Stimulated activated CD4-positive, alpha-beta T cell treated with anti-CD3 and anti-CD28 coated beads, Interleukin-4, amount 100 ng/mL, for 24 hours (primary cell): Measurements from ENCODE around the gene ZNF428.
A peak's percentile ranks its signal among the peaks of the same experiment; 100 is the strongest.
"Not testable (repeated sequence)": the region's sequence is repeated elsewhere in the genome, so short reads cannot be mapped to it uniquely, and the experiment has no call there.

Source experiments
- DNase-seq: peaks from one replicate; pipeline ENCODE4 v3.0.0-alpha.2; 2020

The ZNF428 gene

GRCh38 chr19:43591904-43592772, 27.3 kb downstream of the ZNF428 start:
- DNase-seq, result no peak

- DNase-seq, result no peak
Measured at GRCh38 chr19:43589678-43590077, 29.8 kb downstream of the ZNF428 start.

- no peak for DNase-seq
Measured at GRCh38 chr19:43589277-43589676, 30.2 kb downstream of the ZNF428 start.

GRCh38 chr19:43587029-43587428, 32.4 kb downstream of the ZNF428 start:
- DNase-seq, result not testable (repeated sequence)

- no peak for DNase-seq
Measured at GRCh38 chr19:43586346-43586745, 33.1 kb downstream of the ZNF428 start.

- no peak for DNase-seq
Measured at GRCh38 chr19:43584484-43584883, 34.9 kb downstream of the ZNF428 start.

- no peak for DNase-seq
Measured at GRCh38 chr19:43582495-43582894, 36.9 kb downstream of the ZNF428 start.

GRCh38 chr19:43581467-43581866, 38.0 kb downstream of the ZNF428 start:
- DNase-seq, result no peak

GRCh38 chr19:43578787-43579186, 40.6 kb downstream of the ZNF428 start:
- no peak for DNase-seq

- no peak for DNase-seq
Measured at GRCh38 chr19:43575955-43576878, 43.2 kb downstream of the ZNF428 start.

- DNase-seq, result peak; percentile 97
Measured at GRCh38 chr19:43575156-43575950, 44.1 kb downstream of the ZNF428 start, which contains the start of the genes PINLYP and XRCC1. PINLYP (plus strand) TSS chr19:43575801; CDS start chr19:43577192, 1,391 bp downstream. XRCC1 (minus strand) TSS chr19:43575527; CDS start chr19:43575458, 69 bp downstream.

- DNase-seq, result no peak
Measured at GRCh38 chr19:43574424-43575155, 44.8 kb downstream of the ZNF428 start.

GRCh38 chr19:43572171-43572588, 47.2 kb downstream of the ZNF428 start:
- DNase-seq, result no peak

GRCh38 chr19:43570174-43570791, 49.1 kb downstream of the ZNF428 start:
- no peak for DNase-seq

GRCh38 chr19:43569657-43570056, 49.8 kb downstream of the ZNF428 start:
- DNase-seq, result no peak

GRCh38 chr19:43564800-43565199, 54.6 kb downstream of the ZNF428 start:
- DNase-seq, result no peak

- no peak for DNase-seq
Measured at GRCh38 chr19:43563816-43564457, 55.5 kb downstream of the ZNF428 start.

- peak; percentile 74 for DNase-seq
Measured at GRCh38 chr19:43562698-43563241, 56.7 kb downstream of the ZNF428 start.

GRCh38 chr19:43562226-43562697, 57.2 kb downstream of the ZNF428 start:
- DNase-seq, result no peak
